WERI-Rb-1 (cell line): ENCODE data around the gene OR9I1.

Experiments used
- DNase-seq: peaks from one replicate; pipeline ENCODE4 v3.0.0-alpha.2; 2020
- H3K27ac ChIP-seq: fragments of 250-450 bp; sonication (Bioruptor Pico); 2 replicates; pipeline ENCODE4 v1.5.1; 2020; ENCODE audit warnings: mild to moderate bottlenecking, moderate library complexity
- H3K27me3 ChIP-seq: fragments of 250-450 bp; sonication (Bioruptor Pico); 2 replicates; pipeline ENCODE4 v1.5.1; 2021; ENCODE audit warnings: mild to moderate bottlenecking, low read depth, moderate library complexity; ENCODE audit not compliant: insufficient read depth, severe bottlenecking
- H3K36me3 ChIP-seq: fragments of 250-450 bp; sonication (Bioruptor Pico); 2 replicates; pipeline ENCODE4 v1.5.1; 2020; ENCODE audit warnings: mild to moderate bottlenecking, moderate library complexity
- H3K4me3 ChIP-seq: 2 replicates; pipeline ENCODE4 v1.5.1; 2011; ENCODE audit warnings: low read depth, mild to moderate bottlenecking, control low read depth, low read length
- H3K9me3 ChIP-seq: fragments of 250-450 bp; sonication (Bioruptor Pico); 2 replicates; pipeline ENCODE4 v1.5.1; 2021; ENCODE audit warnings: mild to moderate bottlenecking, moderate library complexity; ENCODE audit not compliant: severe bottlenecking
- TF ChIP-seq, protein P1 (sequence below): IDR thresholded peaks from 2 replicates; pipeline ENCODE4 v1.5.1; 2011; ENCODE audit warnings: low read depth, mild to moderate bottlenecking, control low read depth, inconsistent platforms, low read length

Gene OR9I1

DNA sequence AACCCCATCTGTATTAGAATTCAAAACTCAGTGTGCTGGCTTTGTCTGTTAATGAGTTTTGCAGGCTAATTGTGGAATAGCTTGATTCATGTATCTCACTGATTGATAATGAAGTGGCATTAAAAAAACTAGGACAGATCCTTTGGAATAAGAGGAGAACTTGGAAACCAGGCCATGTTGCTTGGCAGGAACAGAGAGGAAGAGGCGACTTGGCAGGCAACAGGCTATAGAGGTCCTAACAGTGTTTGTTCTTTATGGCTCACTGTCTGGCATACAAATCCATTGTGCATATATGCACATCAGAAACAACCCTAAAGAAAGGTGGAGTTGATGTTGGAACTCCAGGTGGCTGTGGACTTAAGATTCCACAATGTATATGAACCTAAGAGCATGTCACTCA, 17.4 kb upstream of the OR9I1 start:
- no peak for DNase-seq
- Histone ChIP-seq H3K27me3 (peaks cover 17% of the 10 kb centered on the region), H3K27ac (no peak overlapping the region), H3K36me3 (no peaks in the 10 kb centered on the region), H3K4me3 (no peak overlapping the region), H3K9me3 (peaks cover 3% of the 10 kb centered on the region)
- TF ChIP-seq, protein P1, sequence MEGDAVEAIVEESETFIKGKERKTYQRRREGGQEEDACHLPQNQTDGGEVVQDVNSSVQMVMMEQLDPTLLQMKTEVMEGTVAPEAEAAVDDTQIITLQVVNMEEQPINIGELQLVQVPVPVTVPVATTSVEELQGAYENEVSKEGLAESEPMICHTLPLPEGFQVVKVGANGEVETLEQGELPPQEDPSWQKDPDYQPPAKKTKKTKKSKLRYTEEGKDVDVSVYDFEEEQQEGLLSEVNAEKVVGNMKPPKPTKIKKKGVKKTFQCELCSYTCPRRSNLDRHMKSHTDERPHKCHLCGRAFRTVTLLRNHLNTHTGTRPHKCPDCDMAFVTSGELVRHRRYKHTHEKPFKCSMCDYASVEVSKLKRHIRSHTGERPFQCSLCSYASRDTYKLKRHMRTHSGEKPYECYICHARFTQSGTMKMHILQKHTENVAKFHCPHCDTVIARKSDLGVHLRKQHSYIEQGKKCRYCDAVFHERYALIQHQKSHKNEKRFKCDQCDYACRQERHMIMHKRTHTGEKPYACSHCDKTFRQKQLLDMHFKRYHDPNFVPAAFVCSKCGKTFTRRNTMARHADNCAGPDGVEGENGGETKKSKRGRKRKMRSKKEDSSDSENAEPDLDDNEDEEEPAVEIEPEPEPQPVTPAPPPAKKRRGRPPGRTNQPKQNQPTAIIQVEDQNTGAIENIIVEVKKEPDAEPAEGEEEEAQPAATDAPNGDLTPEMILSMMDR, result no peak

DNA sequence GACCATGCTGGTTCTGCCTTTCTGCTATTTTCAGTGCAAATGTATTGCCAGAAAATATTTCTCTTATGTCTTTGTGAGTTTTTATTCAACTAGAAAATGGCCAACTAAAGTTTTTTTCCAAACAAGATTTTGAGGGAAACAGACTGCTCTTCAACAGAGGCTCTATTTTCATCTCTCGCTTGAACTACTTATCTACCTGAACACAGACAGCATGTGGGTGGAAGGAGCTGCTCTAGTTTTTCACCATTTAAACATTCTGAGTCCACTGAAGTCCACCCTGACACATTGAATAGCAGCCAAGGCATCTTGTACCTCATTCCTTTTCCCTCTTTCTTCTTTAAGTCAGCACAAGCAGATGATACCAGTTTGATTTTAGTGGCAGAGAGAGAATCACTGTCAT, 9.8 kb upstream of the OR9I1 start:
- no peaks in the 10 kb centered on the region for H3K9me3 ChIP-seq
- peaks cover 16% of the 10 kb centered on the region for H3K27me3 ChIP-seq
- H3K27ac ChIP-seq, result no peak overlapping the region
- no peak for DNase-seq
- H3K4me3 ChIP-seq, result no peak overlapping the region
- no peaks in the 10 kb centered on the region for H3K36me3 ChIP-seq
- TF ChIP-seq, protein P1, result no peak

DNA sequence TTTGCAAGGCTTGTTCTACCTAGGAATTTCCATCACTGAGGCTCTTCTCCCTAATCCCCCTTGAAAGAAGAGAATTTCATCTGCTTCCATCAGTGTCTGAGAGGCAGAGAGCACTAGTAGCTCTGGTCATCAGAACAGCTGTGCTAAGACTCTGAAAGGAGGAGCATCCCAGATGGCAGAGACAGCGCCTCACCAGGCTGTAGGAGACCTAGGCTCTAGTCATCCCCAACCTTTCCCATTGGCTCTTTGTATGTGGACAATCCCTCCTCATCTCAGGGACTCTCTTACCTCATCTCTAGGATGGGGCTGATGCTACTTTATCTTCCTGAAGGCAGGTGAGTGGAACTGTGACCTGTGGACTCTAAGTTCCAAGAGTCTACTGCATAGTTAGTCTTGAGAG, 8.8 kb upstream of the OR9I1 start:
- TF ChIP-seq, protein P1, result no peak
- DNase-seq, result no peak
- Histone ChIP-seq H3K4me3 (no peak overlapping the region), H3K36me3 (no peaks in the 10 kb centered on the region), H3K27me3 (peaks cover 23% of the 10 kb centered on the region), H3K9me3 (no peaks in the 10 kb centered on the region), H3K27ac (no peak overlapping the region)

DNA sequence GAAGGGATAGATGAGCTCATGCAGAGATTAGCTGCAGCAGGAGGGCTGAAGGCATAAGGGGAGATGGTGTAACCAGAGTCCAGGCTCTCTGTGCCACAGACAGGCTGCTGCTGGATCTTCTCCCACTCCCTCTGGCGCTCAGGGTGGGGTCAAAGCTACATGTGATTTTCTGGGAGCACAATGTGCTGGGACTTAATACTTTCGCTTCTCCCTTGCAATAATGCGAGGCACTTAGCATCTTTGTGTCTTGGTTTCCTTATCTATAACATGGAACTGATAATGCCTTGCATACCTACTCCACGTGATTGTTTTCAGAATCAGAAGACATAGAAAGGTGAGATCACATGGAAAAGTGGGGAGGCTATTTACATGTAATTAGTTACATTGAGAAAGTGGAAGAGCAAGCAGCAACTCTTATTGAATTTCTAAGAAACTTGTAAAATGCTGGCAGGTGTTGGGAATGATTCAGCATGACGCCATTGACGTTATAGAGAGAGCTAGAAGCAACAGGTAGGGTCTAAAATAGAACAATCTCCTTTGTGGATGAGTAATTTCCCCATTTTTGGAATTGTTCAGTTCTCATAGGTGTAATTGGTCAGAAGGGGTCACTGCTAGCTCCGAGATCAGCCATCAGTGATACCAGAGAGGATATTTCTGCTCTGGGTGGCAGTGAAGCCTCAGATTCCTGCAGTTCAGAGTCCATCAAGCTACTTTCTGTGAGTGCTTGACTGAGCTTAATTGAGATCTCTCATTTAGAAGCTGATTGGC, 8.2 kb upstream of the OR9I1 start:
- H3K36me3 ChIP-seq, result no peaks in the 10 kb centered on the region
- no peak overlapping the region for H3K27ac ChIP-seq
- TF ChIP-seq, protein P1, result no peak
- DNase-seq, result no peak
- H3K27me3 ChIP-seq, result peaks cover 29% of the 10 kb centered on the region
- no peak overlapping the region for H3K4me3 ChIP-seq
- no peaks in the 10 kb centered on the region for H3K9me3 ChIP-seq

DNA sequence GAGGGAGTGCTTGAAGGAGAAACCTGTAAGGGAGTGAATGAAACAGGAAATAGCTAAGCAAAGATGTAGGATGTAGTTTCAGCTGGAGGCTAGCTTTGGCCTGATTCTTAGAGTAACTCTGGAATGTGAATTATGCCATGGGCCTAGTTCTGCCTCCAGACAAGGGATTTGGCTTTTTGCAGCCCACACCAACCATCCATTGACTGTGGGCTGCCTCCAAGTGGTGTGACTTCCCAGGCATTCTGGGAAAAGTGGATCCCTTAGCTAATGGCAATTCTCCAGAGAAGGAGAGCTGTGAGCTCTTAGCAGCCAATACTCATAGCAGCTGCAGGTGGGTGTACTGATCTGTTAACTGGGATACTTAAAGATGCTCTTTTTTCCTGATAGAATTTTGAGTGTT, 2.0 kb upstream of the OR9I1 start:
- Histone ChIP-seq H3K27me3 (peaks cover 44% of the 10 kb centered on the region), H3K9me3 (no peaks in the 10 kb centered on the region), H3K27ac (no peak overlapping the region), H3K36me3 (no peaks in the 10 kb centered on the region), H3K4me3 (no peak overlapping the region)
- no peak for DNase-seq
- TF ChIP-seq, protein P1, result no peak

DNA sequence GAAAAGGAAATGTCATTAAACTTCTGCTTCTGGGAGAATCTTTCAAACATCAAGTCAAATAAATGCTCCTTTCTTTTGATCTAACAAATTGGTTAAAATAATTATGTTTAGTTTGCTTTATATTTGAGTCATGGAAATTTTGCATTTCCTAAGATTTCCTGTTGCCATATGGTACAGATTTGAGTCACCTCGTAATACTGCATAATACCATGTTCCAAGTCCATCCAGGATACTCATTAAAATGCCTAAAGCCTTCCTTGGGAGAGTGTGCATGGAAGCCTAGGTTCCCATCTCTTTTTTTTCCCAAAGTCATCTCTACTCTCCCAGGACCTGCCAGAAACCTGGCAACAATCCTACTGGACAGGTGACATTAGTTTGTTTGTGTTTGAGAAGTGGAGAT, 4.2 kb downstream of the OR9I1 start:
- H3K27me3 ChIP-seq, result peaks cover 33% of the 10 kb centered on the region
- H3K4me3 ChIP-seq, result no peak overlapping the region
- H3K36me3 ChIP-seq, result no peaks in the 10 kb centered on the region
- H3K9me3 ChIP-seq, result no peaks in the 10 kb centered on the region
- TF ChIP-seq, protein P1, result no peak
- H3K27ac ChIP-seq, result no peak overlapping the region
- DNase-seq, result no peak
